OCI-LY1 (cell line): ENCODE results near the gene KRTAP10-7.

Source experiments
- H2AFZ ChIP-seq: fragments of 200-600 bp; sonication (generic), shearing (Covaris generic); 2 replicates; pipeline ENCODE4 v1.6.0; 2014; ENCODE audit warnings: antibody characterized with exemption, mild to moderate bottlenecking, low read length
- H3F3A ChIP-seq: fragments of 200-600 bp; sonication (generic), shearing (Covaris generic); 2 replicates; pipeline ENCODE4 v1.6.0; 2014; ENCODE audit warnings: mild to moderate bottlenecking, antibody characterized with exemption, low read length, moderate library complexity; ENCODE audit not compliant: insufficient read depth
- H3K27ac ChIP-seq: fragments of 200-600 bp; sonication (generic); 2 replicates; pipeline ENCODE4 v1.5.1; 2014; ENCODE audit warnings: low read length, mixed run types, mild to moderate bottlenecking, low read depth; ENCODE audit not compliant: poor library complexity, severe bottlenecking
- H3K27me3 ChIP-seq: fragments of 200-600 bp; sonication (generic); 2 replicates; pipeline ENCODE4 v1.6.0; 2014; ENCODE audit warnings: antibody characterized with exemption, mild to moderate bottlenecking, low read length, moderate library complexity; ENCODE audit not compliant: insufficient read depth
- H3K36me3 ChIP-seq: fragments of 200-600 bp; sonication (generic); 2 replicates; pipeline ENCODE4 v1.6.1; 2014; ENCODE audit warnings: mild to moderate bottlenecking, antibody characterized with exemption, low read length, moderate library complexity, mixed read lengths; ENCODE audit not compliant: insufficient read depth
- H3K4me1 ChIP-seq: fragments of 200-600 bp; sonication (generic); 2 replicates; pipeline ENCODE4 v1.5.1; 2014; ENCODE audit warnings: mild to moderate bottlenecking, low read length, moderate library complexity; ENCODE audit not compliant: insufficient read depth, severe bottlenecking
- H3K4me2 ChIP-seq: fragments of 200-600 bp; sonication (generic), shearing (Covaris generic); 2 replicates; pipeline ENCODE4 v1.6.1; 2014; ENCODE audit warnings: low read length
- H3K4me3 ChIP-seq: fragments of 200-600 bp; sonication (generic); 2 replicates; pipeline ENCODE4 v1.5.1; 2014; ENCODE audit warnings: low read length, low read depth, mild to moderate bottlenecking, mixed read lengths; ENCODE audit not compliant: poor library complexity, severe bottlenecking
- H3K79me2 ChIP-seq: fragments of 200-600 bp; shearing (Covaris generic); 2 replicates; pipeline ENCODE4 v1.6.1; 2016; ENCODE audit warnings: mixed run types, low read length, mixed read lengths; ENCODE audit not compliant: insufficient read depth
- H3K9ac ChIP-seq: fragments of 200-600 bp; sonication (generic), shearing (Covaris generic); 2 replicates; pipeline ENCODE4 v1.6.1; 2014; ENCODE audit warnings: mild to moderate bottlenecking, low read length, mixed read lengths
- H3K9me2 ChIP-seq: fragments of 200-600 bp; sonication (generic), shearing (Covaris generic); 2 replicates; pipeline ENCODE4 v1.6.1; 2014; ENCODE audit warnings: low read depth, mild to moderate bottlenecking, low read length, mixed read lengths
- H3K9me3 ChIP-seq: fragments of 200-600 bp; shearing (Covaris generic); 2 replicates; pipeline ENCODE4 v1.6.1; 2014; ENCODE audit warnings: low read length, mixed read lengths
- H4K20me1 ChIP-seq: fragments of 200-600 bp; sonication (generic), shearing (Covaris generic); 2 replicates; pipeline ENCODE4 v1.6.0; 2016; ENCODE audit warnings: mild to moderate bottlenecking, low read length; ENCODE audit not compliant: insufficient read depth
- CTCF ChIP-seq: fragments of 200-600 bp; sonication (generic), shearing (Covaris generic); IDR thresholded peaks from 2 replicates; pipeline ENCODE4 v1.5.1; 2017; ENCODE audit warnings: mild to moderate bottlenecking, antibody characterized with exemption, low read length, moderate library complexity, mixed read lengths
- EZH2 ChIP-seq: fragments of 200-600 bp; sonication (generic), shearing (Covaris generic); IDR thresholded peaks from 2 replicates; pipeline ENCODE4 v1.8.0; 2017; ENCODE audit warnings: borderline replicate concordance, mixed run types, mild to moderate bottlenecking, antibody characterized with exemption, low read length, moderate library complexity, mixed read lengths

The KRTAP10-7 gene

GRCh38 chr21:44602463-44602850 lies 2.1 kb downstream of the KRTAP10-7 start:
- no peaks in the 10 kb centered on the region for H3K27me3 ChIP-seq
- H3K4me1 ChIP-seq, result no peaks in the 10 kb centered on the region
- H3K4me3 ChIP-seq, result no peak overlapping the region
- H3F3A ChIP-seq, result no peaks in the 10 kb centered on the region
- H3K4me2 ChIP-seq, result no peak overlapping the region
- H3K27ac ChIP-seq, result no peak overlapping the region
- no peaks in the 10 kb centered on the region for H3K79me2 ChIP-seq
- H3K9me2 ChIP-seq, result no peaks in the 10 kb centered on the region
- H3K36me3 ChIP-seq, result no peaks in the 10 kb centered on the region
- no peak overlapping the region for H3K9ac ChIP-seq
- H4K20me1 ChIP-seq, result no peaks in the 10 kb centered on the region
- TF ChIP-seq CTCF (no peak), EZH2 (no peak)
- no peaks in the 10 kb centered on the region for H3K9me3 ChIP-seq
- no peak overlapping the region for H2AFZ ChIP-seq

- Histone ChIP-seq H3K27me3 (no peaks in the 10 kb centered on the region), H3F3A (no peaks in the 10 kb centered on the region), H3K4me2 (no peak overlapping the region), H4K20me1 (no peaks in the 10 kb centered on the region), H3K9ac (no peak overlapping the region), H3K4me3 (no peak overlapping the region), H2AFZ (no peak overlapping the region), H3K4me1 (no peaks in the 10 kb centered on the region), H3K9me3 (no peaks in the 10 kb centered on the region), H3K27ac (no peak overlapping the region), H3K36me3 (no peaks in the 10 kb centered on the region), H3K9me2 (no peaks in the 10 kb centered on the region), H3K79me2 (no peaks in the 10 kb centered on the region)
- no peak for TF ChIP-seq EZH2
- no peak for TF ChIP-seq CTCF
Observed at GRCh38 chr21:44603109-44603875, 2.9 kb downstream of the KRTAP10-7 start.

GRCh38 chr21:44603911-44604310 lies 3.5 kb downstream of the KRTAP10-7 start:
- TF ChIP-seq EZH2, result no peak
- TF ChIP-seq CTCF, result no peak
- H3K27ac ChIP-seq, result no peak overlapping the region

More at GRCh38 chr21:44603911-44604310, 3.5 kb downstream of the KRTAP10-7 start:
- Histone ChIP-seq H3K9ac (no peak overlapping the region), H3K27me3 (no peaks in the 10 kb centered on the region), H3K79me2 (no peaks in the 10 kb centered on the region), H3K9me3 (no peaks in the 10 kb centered on the region), H3K4me3 (no peak overlapping the region), H3F3A (no peaks in the 10 kb centered on the region), H3K36me3 (no peaks in the 10 kb centered on the region), H3K9me2 (no peaks in the 10 kb centered on the region), H3K4me2 (no peak overlapping the region), H4K20me1 (no peaks in the 10 kb centered on the region), H2AFZ (no peak overlapping the region), H3K4me1 (no peaks in the 10 kb centered on the region)
